ENCODE measurements around the gene FAM200C. TPM values are rescaled to one million over a fixed set of nuclear protein-coding genes. Genes with fewer than 3 reads are reported as not detected.
A peak's percentile ranks its signal among the peaks of the same experiment; 100 is the strongest.

The FAM200C gene
- total and polyA plus RNA-seq, 8 donors, result 0.79 to 3.7 (median 2.1) TPM

DNA sequence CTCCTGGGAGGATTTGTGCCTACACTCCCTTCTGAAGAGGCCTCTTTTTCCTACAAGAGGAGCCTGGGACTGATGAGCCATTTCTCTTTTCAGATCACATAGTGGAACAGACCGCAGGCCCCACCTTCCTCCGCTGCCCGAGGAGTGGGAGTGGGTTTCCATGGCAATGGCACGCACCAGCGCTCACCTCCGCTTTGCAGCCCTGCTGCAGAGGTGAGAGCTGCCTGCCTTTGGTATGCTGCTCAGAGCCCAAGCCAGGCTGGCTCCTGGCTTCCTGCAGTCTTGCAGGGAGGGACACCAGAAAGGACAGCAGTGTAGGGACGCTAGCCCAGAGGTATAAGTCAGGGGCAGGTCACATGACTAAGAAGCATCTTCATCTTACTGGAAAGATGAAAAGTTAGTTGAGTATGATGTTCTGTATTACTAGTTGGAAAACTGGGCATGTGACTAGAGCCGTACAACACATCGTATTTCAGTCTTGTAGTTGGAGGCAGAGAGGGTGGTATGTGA, 34.2 kb upstream of the FAM200C start:
- ATAC-seq, result peak in 3 of 4 donors; percentile 55 to 82 (median 66)
- Histone ChIP-seq H3K4me1 (peaks cover 0 to 6% (median 5%) of the 10 kb centered on the region in 3 donors), H3K4me3 (no peak overlapping the region), H3K36me3 (no peaks in the 10 kb centered on the region), H3K9me3 (no peaks in the 10 kb centered on the region), H3K27me3 (no peaks in the 10 kb centered on the region), H3K27ac (no peak overlapping the region)
- TF ChIP-seq, protein P1, sequence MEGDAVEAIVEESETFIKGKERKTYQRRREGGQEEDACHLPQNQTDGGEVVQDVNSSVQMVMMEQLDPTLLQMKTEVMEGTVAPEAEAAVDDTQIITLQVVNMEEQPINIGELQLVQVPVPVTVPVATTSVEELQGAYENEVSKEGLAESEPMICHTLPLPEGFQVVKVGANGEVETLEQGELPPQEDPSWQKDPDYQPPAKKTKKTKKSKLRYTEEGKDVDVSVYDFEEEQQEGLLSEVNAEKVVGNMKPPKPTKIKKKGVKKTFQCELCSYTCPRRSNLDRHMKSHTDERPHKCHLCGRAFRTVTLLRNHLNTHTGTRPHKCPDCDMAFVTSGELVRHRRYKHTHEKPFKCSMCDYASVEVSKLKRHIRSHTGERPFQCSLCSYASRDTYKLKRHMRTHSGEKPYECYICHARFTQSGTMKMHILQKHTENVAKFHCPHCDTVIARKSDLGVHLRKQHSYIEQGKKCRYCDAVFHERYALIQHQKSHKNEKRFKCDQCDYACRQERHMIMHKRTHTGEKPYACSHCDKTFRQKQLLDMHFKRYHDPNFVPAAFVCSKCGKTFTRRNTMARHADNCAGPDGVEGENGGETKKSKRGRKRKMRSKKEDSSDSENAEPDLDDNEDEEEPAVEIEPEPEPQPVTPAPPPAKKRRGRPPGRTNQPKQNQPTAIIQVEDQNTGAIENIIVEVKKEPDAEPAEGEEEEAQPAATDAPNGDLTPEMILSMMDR (IDR thresholded peaks at IDR 0.05), result no peak
- FAIRE-seq, result no peak
- peak; percentile 40 to 78 (median 42) for DNase-seq
- intact Hi-C loops (cut with DNase I), result loop anchor here in 1 of 3 donors (10.0 kb wide), 1 partner anchor 351 kb away; no protein-coding TSS in a partner anchor
- WGBS, 2 donors, result 57 to 62% methylated on average over 9 of the region's 9 CpGs

DNA sequence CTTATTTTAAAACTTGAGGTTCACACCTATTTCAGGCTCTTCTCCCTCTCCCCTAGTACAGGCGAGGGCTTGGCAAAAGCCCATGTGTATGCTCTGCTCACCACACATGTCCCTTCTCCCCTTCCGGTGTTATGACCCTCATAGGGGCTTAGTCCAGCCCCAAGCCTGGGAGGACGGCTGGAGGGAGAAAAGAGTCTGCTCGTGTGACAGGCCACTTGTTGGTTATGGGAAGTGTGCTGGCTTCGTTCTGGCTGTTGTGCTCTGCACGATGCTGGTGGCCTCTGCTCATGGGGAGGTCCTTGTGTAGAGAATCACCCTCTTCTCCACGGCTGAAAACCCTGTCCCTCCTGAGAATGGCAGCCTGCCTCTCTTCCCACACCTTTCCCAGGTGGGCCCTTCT, 32.9 kb upstream of the FAM200C start:
- ATAC-seq, result no peak
- Histone ChIP-seq H3K36me3 (no peaks in the 10 kb centered on the region), H3K4me3 (no peak overlapping the region), H3K9me3 (no peaks in the 10 kb centered on the region), H3K27ac (no peak overlapping the region), H3K4me1 (no peaks in the 10 kb centered on the region), H3K27me3 (no peaks in the 10 kb centered on the region)
- intact Hi-C loops (cut with DNase I), result loop anchor here in 1 of 3 donors (10.0 kb wide), 1 partner anchor 352 kb away; no protein-coding TSS in a partner anchor
- TF ChIP-seq, protein P1 (IDR thresholded peaks at IDR 0.05), result no peak
- 78 to 80% methylated on average over 7 of the region's 7 CpGs for whole genome bisulfite sequencing, 2 donors
- FAIRE-seq, result no peak
- DNase-seq, result no peak

DNA sequence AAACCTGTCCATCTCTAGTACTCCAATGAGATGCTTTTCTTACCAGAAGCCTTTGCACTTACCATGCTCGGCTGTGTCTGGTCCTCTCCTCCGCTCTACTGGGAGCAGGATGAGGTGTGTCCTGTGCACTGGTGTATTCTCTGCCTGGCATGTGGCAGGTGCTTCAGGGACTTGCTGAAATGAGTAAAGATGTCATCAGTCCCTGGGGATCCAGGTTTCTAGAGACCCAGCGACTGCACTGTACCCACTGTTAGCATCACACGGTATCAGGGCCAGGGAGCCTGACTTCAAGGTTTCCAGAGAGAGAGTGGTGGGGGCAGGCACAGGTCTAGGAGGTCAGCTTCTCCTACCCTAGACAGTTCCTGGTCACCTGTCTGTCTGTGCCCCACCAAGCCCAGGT, 32.3 kb upstream of the FAM200C start:
- H3K4me1 ChIP-seq, result no peaks in the 10 kb centered on the region
- H3K36me3 ChIP-seq, result no peaks in the 10 kb centered on the region
- DNase-seq (no peak), ATAC-seq (no peak), FAIRE-seq (no peak)
- H3K9me3 ChIP-seq, result no peaks in the 10 kb centered on the region
- no peak overlapping the region for H3K4me3 ChIP-seq
- TF ChIP-seq, protein P1 (IDR thresholded peaks at IDR 0.05), result no peak
- no peaks in the 10 kb centered on the region for H3K27me3 ChIP-seq
- no peak overlapping the region for H3K27ac ChIP-seq
- 92 to 96% methylated on average over 4 of the region's 4 CpGs for WGBS, 2 donors
- intact Hi-C loops (cut with DNase I), result loop anchor here in 1 of 3 donors (10.0 kb wide), 1 partner anchor 353 kb away; no protein-coding TSS in a partner anchor

DNA sequence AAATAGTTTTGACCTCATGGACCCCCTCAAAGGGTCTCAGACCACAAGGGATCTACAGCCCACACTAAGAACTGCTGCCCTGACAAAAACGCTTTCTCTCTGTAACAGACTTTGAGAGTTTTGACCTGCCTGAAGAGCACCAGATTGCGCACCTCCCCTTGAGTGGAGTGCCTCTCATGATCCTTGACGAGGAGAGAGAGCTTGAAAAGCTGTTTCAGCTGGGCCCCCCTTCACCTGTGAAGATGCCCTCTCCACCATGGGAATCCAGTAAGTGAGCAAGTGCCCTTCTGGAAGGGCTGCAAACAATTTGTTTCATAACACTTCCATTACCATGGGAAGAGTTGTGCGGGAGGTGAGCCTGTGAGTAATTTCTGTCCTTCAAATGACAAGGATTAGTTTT, 27.8 kb upstream of the FAM200C start:
- 93% methylated on average over 4 of the region's 4 CpGs for WGBS, 2 donors
- TF ChIP-seq, protein P1 (IDR thresholded peaks at IDR 0.05), result no peak
- DNase-seq (no peak), ATAC-seq (no peak), FAIRE-seq (no peak)
- H3K4me3 ChIP-seq, result no peak overlapping the region
- no peak overlapping the region for H3K27ac ChIP-seq
- intact Hi-C loops (cut with DNase I), result no loop called here
- no peaks in the 10 kb centered on the region for H3K36me3 ChIP-seq
- no peaks in the 10 kb centered on the region for H3K4me1 ChIP-seq
- no peaks in the 10 kb centered on the region for H3K9me3 ChIP-seq
- no peaks in the 10 kb centered on the region for H3K27me3 ChIP-seq

DNA sequence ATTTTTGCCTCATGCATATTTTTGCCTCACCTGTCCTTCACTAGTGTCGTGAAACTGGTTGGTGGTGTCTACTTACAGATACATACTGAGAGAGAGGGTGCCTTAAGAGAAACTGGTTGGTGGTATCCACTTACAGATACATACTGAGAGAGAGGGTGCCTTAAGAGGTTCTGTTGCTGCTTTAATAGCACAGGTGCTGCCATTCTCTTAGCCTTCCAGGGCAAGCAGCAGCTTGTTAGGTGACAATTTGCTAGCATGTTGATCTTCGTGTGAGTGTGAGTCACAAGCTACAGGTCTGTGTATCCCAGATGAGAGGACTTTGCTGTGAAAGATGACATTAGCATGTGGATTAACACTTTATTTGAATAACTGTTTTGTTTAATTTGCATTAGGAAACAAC, 23.2 kb upstream of the FAM200C start:
- peaks cover under 1 to 12% (median 6%) of the 10 kb centered on the region in 3 donors for H3K4me1 ChIP-seq
- ATAC-seq (no peak), FAIRE-seq (no peak), DNase-seq (no peak)
- H3K4me3 ChIP-seq, result no peak overlapping the region
- WGBS, 2 donors, result 36 to 41% methylated on average over 2 of the region's 2 CpGs
- no peaks in the 10 kb centered on the region for H3K27me3 ChIP-seq
- H3K9me3 ChIP-seq, result no peaks in the 10 kb centered on the region
- TF ChIP-seq, protein P1 (IDR thresholded peaks at IDR 0.05), result no peak
- intact Hi-C loops (cut with DNase I), result no loop called here
- H3K27ac ChIP-seq, result no peak overlapping the region
- no peaks in the 10 kb centered on the region for H3K36me3 ChIP-seq
